Astrocyte (in vitro differentiated cells and primary cell): ENCODE measurements around the gene GRK5. TPM values are rescaled to one million over a fixed set of nuclear protein-coding genes. Genes with fewer than 3 reads are reported as not detected.
A peak's percentile ranks its signal among the peaks of the same experiment; 100 is the strongest.

Experiments
- DNase-seq: peaks from one replicate; pipeline ENCODE4 v3.0.0-alpha.2; 2010; ENCODE audit warnings: low read depth
- FAIRE-seq: peaks from 2 replicates; lab custom pipeline; 2011; peaks lifted over from hg19 to GRCh38; lab: Jason Lieb, UNC
- H2AFZ ChIP-seq: 2 replicates; pipeline ENCODE4 v1.6.0; 2012; ENCODE audit warnings: low read depth, low read length, inconsistent platforms
- H3K27ac ChIP-seq: 2 replicates; pipeline ENCODE4 v1.5.1; 2011; ENCODE audit warnings: low read depth, low read length, inconsistent platforms
- H3K27me3 ChIP-seq: 2 replicates; pipeline ENCODE4 v1.6.0; 2011; ENCODE audit warnings: low read length, inconsistent platforms; ENCODE audit not compliant: insufficient read depth
- H3K36me3 ChIP-seq: 2 replicates; pipeline ENCODE4 v1.5.1; 2011; ENCODE audit warnings: low read length, inconsistent platforms; ENCODE audit not compliant: insufficient read depth
- H3K4me1 ChIP-seq: 2 replicates; pipeline ENCODE4 v1.5.1; 2011; ENCODE audit warnings: low read length, inconsistent platforms; ENCODE audit not compliant: insufficient read depth
- H3K4me2 ChIP-seq: 2 replicates; pipeline ENCODE4 v1.6.0; 2012; ENCODE audit warnings: low read length, inconsistent platforms
- H3K4me3 ChIP-seq: 2 replicates; pipeline ENCODE4 v1.5.1; 2011; ENCODE audit warnings: low read depth, mild to moderate bottlenecking, low read length, inconsistent platforms; ENCODE audit not compliant: insufficient read depth
- H3K79me2 ChIP-seq: 2 replicates; pipeline ENCODE4 v1.6.0; 2012; ENCODE audit warnings: mild to moderate bottlenecking, low read length, inconsistent platforms; ENCODE audit not compliant: insufficient read depth
- H3K9ac ChIP-seq: 2 replicates; pipeline ENCODE4 v1.6.0; 2012; ENCODE audit warnings: mild to moderate bottlenecking, low read length, inconsistent platforms
- H3K9me3 ChIP-seq: 2 replicates; pipeline ENCODE4 v1.5.1; 2012; ENCODE audit warnings: low read depth, mild to moderate bottlenecking, low read length, inconsistent platforms; ENCODE audit not compliant: insufficient read depth
- H4K20me1 ChIP-seq: 2 replicates; pipeline ENCODE4 v1.6.0; 2012; ENCODE audit warnings: low read length, inconsistent platforms; ENCODE audit not compliant: insufficient read depth
- H3K27ac Mint-ChIP-seq: one replicate; pipeline ENCODE4 v1.8.0; 2021; ENCODE audit warnings: mild to moderate bottlenecking, mixed read lengths; ENCODE audit not compliant: unreplicated experiment
- H3K27me3 Mint-ChIP-seq: one replicate; pipeline ENCODE4 v1.8.0; 2021; ENCODE audit warnings: low read depth, mixed read lengths; ENCODE audit not compliant: unreplicated experiment
- H3K36me3 Mint-ChIP-seq: one replicate; pipeline ENCODE4 v1.8.0; 2021; ENCODE audit warnings: low read depth, mixed read lengths; ENCODE audit not compliant: unreplicated experiment
- H3K4me1 Mint-ChIP-seq: one replicate; pipeline ENCODE4 v1.8.0; 2021; ENCODE audit warnings: low read depth, mixed read lengths; ENCODE audit not compliant: unreplicated experiment
- H3K4me3 Mint-ChIP-seq: one replicate; pipeline ENCODE4 v1.8.0; 2021; ENCODE audit warnings: mild to moderate bottlenecking, moderate library complexity, mixed read lengths; ENCODE audit not compliant: unreplicated experiment
- H3K9me3 Mint-ChIP-seq: one replicate; pipeline ENCODE4 v1.8.0; 2021; ENCODE audit warnings: mild to moderate bottlenecking, mixed read lengths; ENCODE audit not compliant: unreplicated experiment
- CTCF ChIP-seq: IDR thresholded peaks from 2 replicates; pipeline ENCODE4 v1.5.1; 2011; ENCODE audit warnings: low read depth, mild to moderate bottlenecking, inconsistent platforms, low read length, moderate library complexity; ENCODE audit not compliant: insufficient read depth
- EZH2 ChIP-seq: IDR thresholded peaks from 2 replicates; pipeline ENCODE4 v1.6.1; 2012; ENCODE audit warnings: mild to moderate bottlenecking, low read length, inconsistent platforms; ENCODE audit not compliant: insufficient read depth
- total RNA-seq: library from RNA; stranded (reverse); gene quantifications from 2 replicates; pipeline ENCODE4 v1.2.1, GENCODE V29; 2021

GRK5 gene
- total RNA-seq, 1 donor from 2014 or later: 8.5 TPM

DNA sequence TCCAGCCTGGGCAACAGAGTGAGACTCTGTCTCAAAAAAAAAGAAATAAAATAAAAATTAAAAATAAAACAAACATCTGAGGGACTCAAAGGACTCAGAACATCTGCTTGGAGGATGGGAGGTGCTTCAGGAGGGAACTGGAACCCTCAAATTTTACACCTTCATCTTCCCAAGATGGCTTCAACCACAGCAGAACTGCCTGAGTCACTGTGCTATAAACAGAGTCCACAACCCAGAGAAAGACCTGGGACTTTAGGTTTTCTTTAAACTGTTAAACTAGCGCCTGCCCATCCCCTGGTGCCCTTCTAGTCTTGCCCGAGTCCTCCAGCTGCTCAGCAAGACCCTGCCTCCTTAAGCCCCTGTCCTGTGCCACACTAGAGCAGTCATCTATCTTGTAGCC lies 294.3 kb downstream of the GRK5 start:
- H3K4me1 Mint-ChIP-seq: peaks cover 26% of the 10 kb centered on the region
- peaks cover 3% of the 10 kb centered on the region for H3K27me3 Mint-ChIP-seq
- no peak overlapping the region for H3K4me3 ChIP-seq
- H3K9me3 Mint-ChIP-seq: no peaks in the 10 kb centered on the region
- DNase-seq (no peak), FAIRE-seq (no peak)
- no peak overlapping the region for H3K4me3 Mint-ChIP-seq
- no peak overlapping the region for H3K27ac ChIP-seq
- no peak for TF ChIP-seq CTCF
- TF ChIP-seq EZH2: no peak
- H3K36me3 Mint-ChIP-seq: peaks cover 13% of the 10 kb centered on the region
- H3K36me3 ChIP-seq: peaks cover 8% of the 10 kb centered on the region
- H3K4me2 ChIP-seq: no peak overlapping the region
- H3K4me1 ChIP-seq: peaks cover 7% of the 10 kb centered on the region
- no peaks in the 10 kb centered on the region for H3K27me3 ChIP-seq
- no peaks in the 10 kb centered on the region for H3K9me3 ChIP-seq
- no peaks in the 10 kb centered on the region for H3K79me2 ChIP-seq
- no peak overlapping the region for H3K9ac ChIP-seq
- peaks cover 9% of the 10 kb centered on the region for H4K20me1 ChIP-seq
- no peak overlapping the region for H2AFZ ChIP-seq
- no peak overlapping the region for H3K27ac Mint-ChIP-seq

DNA sequence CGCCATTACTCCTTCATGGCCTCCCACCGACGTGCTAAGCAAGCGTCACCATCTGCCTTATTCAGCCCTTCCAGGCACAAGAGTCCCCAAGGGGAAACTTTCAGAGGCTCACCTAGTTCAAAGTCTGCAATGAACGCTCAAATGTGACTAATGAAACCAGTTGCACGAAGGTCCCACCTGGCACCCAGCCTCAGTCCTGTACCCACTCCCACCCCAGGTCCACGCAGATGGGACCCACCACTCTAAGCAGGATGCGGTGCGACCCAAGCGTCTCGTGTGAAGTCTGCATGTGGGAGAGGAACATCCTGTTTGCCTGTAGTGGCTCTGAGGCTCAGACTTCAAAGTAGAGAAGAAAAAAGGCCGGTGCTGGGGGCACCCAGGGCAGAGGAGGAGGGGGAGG lies 294.8 kb downstream of the GRK5 start:
- Mint-ChIP-seq H3K4me1 (peaks cover 26% of the 10 kb centered on the region), H3K36me3 (peaks cover 13% of the 10 kb centered on the region), H3K9me3 (no peaks in the 10 kb centered on the region), H3K27ac (peak overlapping the region; percentile 12), H3K27me3 (peaks cover 3% of the 10 kb centered on the region), H3K4me3 (no peak overlapping the region)
- no peaks in the 10 kb centered on the region for H3K9me3 ChIP-seq
- no peak overlapping the region for H3K9ac ChIP-seq
- no peak for FAIRE-seq
- H3K27ac ChIP-seq: no peak overlapping the region
- no peak overlapping the region for H3K4me3 ChIP-seq
- no peak overlapping the region for H3K4me2 ChIP-seq
- no peak for DNase-seq
- H2AFZ ChIP-seq: no peak overlapping the region
- no peak for TF ChIP-seq EZH2
- no peak for TF ChIP-seq CTCF
- H3K4me1 ChIP-seq: peaks cover 7% of the 10 kb centered on the region
- H3K36me3 ChIP-seq: peaks cover 8% of the 10 kb centered on the region
- H3K27me3 ChIP-seq: no peaks in the 10 kb centered on the region
- peaks cover 9% of the 10 kb centered on the region for H4K20me1 ChIP-seq
- no peaks in the 10 kb centered on the region for H3K79me2 ChIP-seq

GRCh38 chr10:119502618-119503155 lies 295.3 kb downstream of the GRK5 start:
- no peaks in the 10 kb centered on the region for H3K27me3 ChIP-seq
- no peak overlapping the region for H2AFZ ChIP-seq
- H3K9me3 ChIP-seq: no peaks in the 10 kb centered on the region
- Mint-ChIP-seq H3K4me1 (peaks cover 26% of the 10 kb centered on the region), H3K36me3 (peaks cover 13% of the 10 kb centered on the region), H3K27ac (no peak overlapping the region), H3K4me3 (no peak overlapping the region), H3K9me3 (no peaks in the 10 kb centered on the region), H3K27me3 (peaks cover 3% of the 10 kb centered on the region)
- H4K20me1 ChIP-seq: peaks cover 9% of the 10 kb centered on the region
- peaks cover 8% of the 10 kb centered on the region for H3K36me3 ChIP-seq
- H3K9ac ChIP-seq: no peak overlapping the region
- H3K4me3 ChIP-seq: no peak overlapping the region
- TF ChIP-seq CTCF (no peak), EZH2 (no peak)
- no peak overlapping the region for H3K4me2 ChIP-seq
- DNase-seq (no peak), FAIRE-seq (no peak)
- no peaks in the 10 kb centered on the region for H3K79me2 ChIP-seq
- no peak overlapping the region for H3K27ac ChIP-seq
- H3K4me1 ChIP-seq: peaks cover 7% of the 10 kb centered on the region
